Central memory CD4-positive, alpha-beta T cell (primary cell): ENCODE data around the gene AGAP6.
"Not testable (repeated sequence)": the region's sequence is repeated elsewhere in the genome, so short reads cannot be mapped to it uniquely, and the experiment has no call there.

Experiments
- DNase-seq: peaks from one replicate; pipeline ENCODE4 v3.0.0; 2022

AGAP6 gene

GRCh38 chr10:50025627-50026026 lies 37.4 kb downstream of the AGAP6 start:
- DNase-seq = no peak

GRCh38 chr10:50027195-50027594 lies 39.0 kb downstream of the AGAP6 start:
- DNase-seq = no peak

GRCh38 chr10:50033481-50033880 lies 45.3 kb downstream of the AGAP6 start:
- DNase-seq = no peak

- not testable (repeated sequence) for DNase-seq
Measured at GRCh38 chr10:50035337-50035736, 47.1 kb downstream of the AGAP6 start.

GRCh38 chr10:50044941-50045664 lies 56.9 kb downstream of the AGAP6 start:
- DNase-seq = no peak

- not testable (repeated sequence) for DNase-seq
Measured at GRCh38 chr10:50046457-50046856, 58.3 kb downstream of the AGAP6 start.

GRCh38 chr10:50047594-50047993 lies 59.4 kb downstream of the AGAP6 start:
- not testable (repeated sequence) for DNase-seq

GRCh38 chr10:50051995-50052660 lies 63.9 kb downstream of the AGAP6 start:
- DNase-seq = not testable (repeated sequence)

GRCh38 chr10:50052778-50053376 lies 64.7 kb downstream of the AGAP6 start:
- DNase-seq = not testable (repeated sequence)

- not testable (repeated sequence) for DNase-seq
Measured at GRCh38 chr10:50055494-50056292, 67.5 kb downstream of the AGAP6 start.

GRCh38 chr10:50056654-50057053 lies 68.4 kb downstream of the AGAP6 start:
- not testable (repeated sequence) for DNase-seq

- DNase-seq = not testable (repeated sequence)
Measured at GRCh38 chr10:50058727-50059126, 70.5 kb downstream of the AGAP6 start.

GRCh38 chr10:50059946-50060345 lies 71.7 kb downstream of the AGAP6 start:
- DNase-seq = not testable (repeated sequence)
